Progenitor cell of endocrine pancreas (in vitro differentiated cells): Measurements from ENCODE around the gene VPS33B. TPM values are rescaled to one million over a fixed set of nuclear protein-coding genes. Genes with fewer than 3 reads are reported as not detected.
A peak's percentile ranks its signal among the peaks of the same experiment; 100 is the strongest.
"Not testable (repeated sequence)": the region's sequence is repeated elsewhere in the genome, so short reads cannot be mapped to it uniquely, and the experiment has no call there.

Source experiments
- DNase-seq: peaks from one replicate; pipeline ENCODE4 v3.0.0; 2021; ENCODE audit warnings: low spot score; ENCODE audit not compliant: unreplicated experiment
- H3K27ac Mint-ChIP-seq: 2 replicates; pipeline ENCODE4 v1.8.0; 2021; ENCODE audit warnings: mild to moderate bottlenecking, moderate library complexity, mixed read lengths
- H3K27me3 Mint-ChIP-seq: 2 replicates; pipeline ENCODE4 v1.8.0; 2021; ENCODE audit warnings: mixed read lengths
- H3K36me3 Mint-ChIP-seq: 2 replicates; pipeline ENCODE4 v1.8.0; 2022; ENCODE audit warnings: mixed read lengths; ENCODE audit not compliant: insufficient read depth
- H3K4me1 Mint-ChIP-seq: 2 replicates; pipeline ENCODE4 v1.8.0; 2021; ENCODE audit warnings: low read depth, mixed read lengths
- H3K4me3 Mint-ChIP-seq: 2 replicates; pipeline ENCODE4 v1.8.0; 2021; ENCODE audit warnings: low read depth, mild to moderate bottlenecking, moderate library complexity, mixed read lengths
- H3K9me3 Mint-ChIP-seq: 2 replicates; pipeline ENCODE4 v1.8.0; 2021; ENCODE audit warnings: low read depth, mixed read lengths
- CTCF ChIP-seq: fragments of 200-600 bp; sonication (generic); IDR thresholded peaks from one replicate; pipeline ENCODE4 v1.5.0; 2021; ENCODE audit warnings: antibody characterized with exemption, mild to moderate bottlenecking; ENCODE audit not compliant: unreplicated experiment
- total RNA-seq: library from RNA; stranded (reverse); gene quantifications from 2 replicates; pipeline ENCODE4 v1.2.1, GENCODE V29; 2021

Gene VPS33B
- total RNA-seq, 1 donor from 2014 or later: 28.0 TPM

GRCh38 chr15:91018158-91018557 lies 4.2 kb downstream of the VPS33B start:
- peaks cover 8% of the 10 kb centered on the region for H3K36me3 Mint-ChIP-seq
- H3K27ac Mint-ChIP-seq: peak overlapping the region; percentile 21
- TF ChIP-seq CTCF: no peak
- no peaks in the 10 kb centered on the region for H3K27me3 Mint-ChIP-seq
- peaks cover 29% of the 10 kb centered on the region for H3K4me1 Mint-ChIP-seq
- H3K4me3 Mint-ChIP-seq: no peak overlapping the region
- no peak for DNase-seq
- H3K9me3 Mint-ChIP-seq: no peaks in the 10 kb centered on the region

- Mint-ChIP-seq H3K27ac (peak overlapping the region; percentile 12), H3K9me3 (no peaks in the 10 kb centered on the region), H3K4me1 (peaks cover 27% of the 10 kb centered on the region), H3K27me3 (no peaks in the 10 kb centered on the region), H3K36me3 (peaks cover 10% of the 10 kb centered on the region), H3K4me3 (no peak overlapping the region)
- TF ChIP-seq CTCF: no peak
- DNase-seq: no peak
These were observed 4.7 kb downstream of the VPS33B start for GRCh38 chr15:91017716-91018115.

- not testable (repeated sequence) for DNase-seq, H3K27me3 Mint-ChIP-seq, H3K9me3 Mint-ChIP-seq
- peaks cover 13% of the 10 kb centered on the region for H3K4me1 Mint-ChIP-seq
- H3K27ac Mint-ChIP-seq: peak overlapping the region; percentile 90
- H3K4me3 Mint-ChIP-seq: peak overlapping the region; percentile 45
- H3K36me3 Mint-ChIP-seq: peaks cover 20% of the 10 kb centered on the region
These were observed 8.7 kb downstream of the VPS33B start for GRCh38 chr15:91013701-91014100.

GRCh38 chr15:91007266-91007665 lies 15.1 kb downstream of the VPS33B start:
- H3K4me1 Mint-ChIP-seq: no peaks in the 10 kb centered on the region
- peaks cover 25% of the 10 kb centered on the region for H3K36me3 Mint-ChIP-seq
- H3K27me3 Mint-ChIP-seq: no peaks in the 10 kb centered on the region
- TF ChIP-seq CTCF: no peak
- no peak overlapping the region for H3K27ac Mint-ChIP-seq
- no peak for DNase-seq
- H3K4me3 Mint-ChIP-seq: no peak overlapping the region
- H3K9me3 Mint-ChIP-seq: no peaks in the 10 kb centered on the region

GRCh38 chr15:91001209-91001608 lies 21.2 kb downstream of the VPS33B start:
- no peak for DNase-seq
- no peaks in the 10 kb centered on the region for H3K9me3 Mint-ChIP-seq
- TF ChIP-seq CTCF: no peak
- H3K4me1 Mint-ChIP-seq: no peaks in the 10 kb centered on the region
- no peak overlapping the region for H3K4me3 Mint-ChIP-seq
- H3K27ac Mint-ChIP-seq: no peak overlapping the region
- H3K36me3 Mint-ChIP-seq: peaks cover 32% of the 10 kb centered on the region
- H3K27me3 Mint-ChIP-seq: no peaks in the 10 kb centered on the region

- peaks cover 7% of the 10 kb centered on the region for H3K4me1 Mint-ChIP-seq
- H3K27ac Mint-ChIP-seq: no peak overlapping the region
- no peak for TF ChIP-seq CTCF
- DNase-seq: no peak
- H3K4me3 Mint-ChIP-seq: no peak overlapping the region
- peaks cover 28% of the 10 kb centered on the region for H3K36me3 Mint-ChIP-seq
- no peaks in the 10 kb centered on the region for H3K9me3 Mint-ChIP-seq
- H3K27me3 Mint-ChIP-seq: no peaks in the 10 kb centered on the region
These were observed 23.7 kb downstream of the VPS33B start for GRCh38 chr15:90998737-90999136.
